ENCODE measurements around the gene WDR72. TPM values are rescaled to one million over a fixed set of nuclear protein-coding genes. Genes with fewer than 3 reads are reported as not detected.
"Not testable (repeated sequence)": the region's sequence is repeated elsewhere in the genome, so short reads cannot be mapped to it uniquely, and the experiment has no call there.

WDR72 gene
- total RNA-seq, 2 donors from 2014 or later, result 5.4 to 9.2 TPM

- Histone ChIP-seq H3K4me1 (peaks cover 6% of the 10 kb centered on the region), H3K36me3 (replicated peaks in 1 of 2; ENCODE audit: insufficient read depth in 1 of 2, low read depth in 2 of 2) (no peaks in the 10 kb centered on the region), H3K27me3 (no peaks in the 10 kb centered on the region), H3K4me3 (no peak overlapping the region), H3K27ac (no peak overlapping the region), H3K9me3 (no peaks in the 10 kb centered on the region)
- intact Hi-C loops (cut with DNase I), result no loop called here
- ATAC-seq, result no peak
- no peak for DNase-seq
- no peak for TF ChIP-seq CTCF (IDR thresholded peaks at IDR 0.05)
- no peak for TF ChIP-seq POLR2A (IDR thresholded peaks at IDR 0.05)
- 20 to 27% methylated on average over 2 of the region's 2 CpGs for WGBS, 2 donors
Measured at GRCh38 chr15:53789654-53790375, 30.4 kb upstream of the WDR72 start.

GRCh38 chr15:53786401-53786800 is 26.9 kb upstream of the WDR72 start:
- no peak for ATAC-seq
- 72 to 78% methylated on average over 2 of the region's 2 CpGs for whole genome bisulfite sequencing, 2 donors
- Histone ChIP-seq H3K27me3 (no peaks in the 10 kb centered on the region), H3K36me3 (replicated peaks in 1 of 2; ENCODE audit: insufficient read depth in 1 of 2, low read depth in 2 of 2) (no peaks in the 10 kb centered on the region), H3K27ac (no peak overlapping the region), H3K9me3 (no peaks in the 10 kb centered on the region), H3K4me3 (no peak overlapping the region), H3K4me1 (peaks cover 6% of the 10 kb centered on the region)
- DNase-seq, result no peak
- TF ChIP-seq CTCF (IDR thresholded peaks at IDR 0.05), result no peak
- no peak for TF ChIP-seq POLR2A (IDR thresholded peaks at IDR 0.05)
- intact Hi-C loops (cut with DNase I), result no loop called here

DNA sequence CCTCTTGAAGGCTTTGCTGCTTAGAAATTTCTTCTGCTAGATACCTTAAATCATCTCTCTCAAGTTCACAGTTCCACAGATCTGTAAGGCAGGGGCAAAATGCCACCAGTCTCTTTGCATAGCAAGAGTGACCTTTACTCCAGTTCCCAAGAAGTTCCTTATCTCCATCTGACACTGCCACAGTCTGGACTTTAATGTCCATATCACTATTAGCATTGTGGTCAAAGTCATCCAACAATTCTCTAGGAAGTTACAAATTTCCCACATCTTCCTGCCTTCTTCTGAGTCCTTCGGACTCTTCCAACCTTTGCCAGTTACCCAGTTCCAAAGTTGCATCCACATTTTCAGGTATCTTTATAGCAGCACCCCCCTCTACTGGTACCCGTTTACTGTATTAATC is 25.8 kb upstream of the WDR72 start:
- not testable (repeated sequence) for H3K4me1 ChIP-seq, ATAC-seq, DNase-seq

GRCh38 chr15:53762916-53763315 is 3.5 kb upstream of the WDR72 start:
- Histone ChIP-seq H3K27ac (no peak overlapping the region), H3K4me1 (no peaks in the 10 kb centered on the region)
- TF ChIP-seq CTCF (IDR thresholded peaks at IDR 0.05) (no peak), POLR2A (IDR thresholded peaks at IDR 0.05) (no peak)

More for the DNA sequence above, 25.8 kb upstream of the WDR72 start:
- H3K36me3 ChIP-seq (replicated peaks in 1 of 2; ENCODE audit: insufficient read depth in 1 of 2, low read depth in 2 of 2); H3K4me3 ChIP-seq; H3K27me3 ChIP-seq; H3K9me3 ChIP-seq; H3K27ac ChIP-seq; intact Hi-C loops (cut with DNase I): not testable (repeated sequence)
- 85 to 93% methylated on average over 2 of the region's 2 CpGs for WGBS, 2 donors

GRCh38 chr15:53758412-53758811 is 1.1 kb downstream of the WDR72 start:
- Histone ChIP-seq H3K27ac (no peak overlapping the region), H3K9me3 (no peaks in the 10 kb centered on the region), H3K4me3 (no peak overlapping the region), H3K4me1 (no peaks in the 10 kb centered on the region), H3K27me3 (no peaks in the 10 kb centered on the region), H3K36me3 (replicated peaks in 1 of 2; ENCODE audit: insufficient read depth in 1 of 2, low read depth in 2 of 2) (no peaks in the 10 kb centered on the region)
- 27 to 28% methylated on average over 4 to 5 of the region's 7 CpGs for WGBS, 2 donors
- TF ChIP-seq POLR2A (IDR thresholded peaks at IDR 0.05) (no peak), CTCF (IDR thresholded peaks at IDR 0.05) (no peak)
- intact Hi-C loops (cut with DNase I), result no loop called here
- no peak for ATAC-seq
- DNase-seq, result no peak

More at GRCh38 chr15:53762916-53763315, 3.5 kb upstream of the WDR72 start:
- intact Hi-C loops (cut with DNase I), result no loop called here
- Histone ChIP-seq H3K9me3 (no peaks in the 10 kb centered on the region), H3K27me3 (peaks cover 0 to 4% of the 10 kb centered on the region in 2 donors), H3K4me3 (no peak overlapping the region), H3K36me3 (replicated peaks in 1 of 2; ENCODE audit: insufficient read depth in 1 of 2, low read depth in 2 of 2) (no peaks in the 10 kb centered on the region)
- no peak for ATAC-seq
- 49 to 57% methylated on average over 2 of the region's 2 CpGs for WGBS, 2 donors
- DNase-seq, result no peak

Data from body of pancreas (tissue), 4 donors.